B cell (primary cell): ENCODE measurements around the gene TTLL5.

Source experiments
- EZH2 ChIP-seq: IDR thresholded peaks from 2 replicates; pipeline ENCODE4 v1.6.1; 2012; ENCODE audit warnings: borderline replicate concordance, low read depth, mild to moderate bottlenecking, moderate library complexity, low read length; ENCODE audit not compliant: insufficient read depth, poor library complexity, severe bottlenecking
- TF ChIP-seq, protein P1 (sequence below): fragments of 200-600 bp; IDR thresholded peaks from one replicate; pipeline ENCODE4 v1.8.0; 2022; ENCODE audit warnings: antibody characterized with exemption, mild to moderate bottlenecking

DNA sequence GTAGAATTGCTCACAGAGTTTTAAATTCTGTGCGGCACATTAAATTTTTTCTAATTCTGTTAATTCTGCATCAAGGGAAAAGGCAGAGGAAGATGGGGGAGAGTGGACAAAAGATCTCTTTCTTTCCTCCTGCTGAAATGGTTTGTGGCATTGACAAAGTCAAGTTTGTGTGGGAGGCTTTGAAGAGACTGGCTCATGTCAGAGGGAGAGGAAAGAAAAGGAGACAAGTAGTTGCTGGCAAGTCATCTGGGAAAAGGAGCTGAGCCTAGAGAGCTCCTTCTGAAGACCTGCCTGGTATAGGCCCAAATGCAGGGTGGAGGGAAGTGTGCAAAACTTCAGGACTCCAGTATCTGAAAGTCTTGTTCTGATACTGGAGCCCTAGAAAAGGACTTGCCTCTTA, 36.3 kb downstream of the TTLL5 start:
- TF ChIP-seq, protein P1, sequence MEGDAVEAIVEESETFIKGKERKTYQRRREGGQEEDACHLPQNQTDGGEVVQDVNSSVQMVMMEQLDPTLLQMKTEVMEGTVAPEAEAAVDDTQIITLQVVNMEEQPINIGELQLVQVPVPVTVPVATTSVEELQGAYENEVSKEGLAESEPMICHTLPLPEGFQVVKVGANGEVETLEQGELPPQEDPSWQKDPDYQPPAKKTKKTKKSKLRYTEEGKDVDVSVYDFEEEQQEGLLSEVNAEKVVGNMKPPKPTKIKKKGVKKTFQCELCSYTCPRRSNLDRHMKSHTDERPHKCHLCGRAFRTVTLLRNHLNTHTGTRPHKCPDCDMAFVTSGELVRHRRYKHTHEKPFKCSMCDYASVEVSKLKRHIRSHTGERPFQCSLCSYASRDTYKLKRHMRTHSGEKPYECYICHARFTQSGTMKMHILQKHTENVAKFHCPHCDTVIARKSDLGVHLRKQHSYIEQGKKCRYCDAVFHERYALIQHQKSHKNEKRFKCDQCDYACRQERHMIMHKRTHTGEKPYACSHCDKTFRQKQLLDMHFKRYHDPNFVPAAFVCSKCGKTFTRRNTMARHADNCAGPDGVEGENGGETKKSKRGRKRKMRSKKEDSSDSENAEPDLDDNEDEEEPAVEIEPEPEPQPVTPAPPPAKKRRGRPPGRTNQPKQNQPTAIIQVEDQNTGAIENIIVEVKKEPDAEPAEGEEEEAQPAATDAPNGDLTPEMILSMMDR, result no peak
- TF ChIP-seq EZH2, result no peak
